ENCODE measurements around the gene PHTF2. TPM values are rescaled to one million over a fixed set of nuclear protein-coding genes. Genes with fewer than 3 reads are reported as not detected.

PHTF2 gene
- total and polyA plus RNA-seq, 10 of the 15 experiments (the other 5 are each of a cell fraction or from before 2014, with no cell fraction given) = 12.9 to 41.8 (median 27.0) TPM

GRCh38 chr7:77797734-77798393 is 709 bp upstream of the PHTF2 start (continued):
- TF ChIP-seq ELK1 (IDR thresholded peaks at IDR 0.05; ENCODE audit: low read depth, low read length) = no peak
- peak; percentile 94 for TF ChIP-seq NKRF (conservative IDR thresholded peaks at IDR 0.05)
- no peak for TF ChIP-seq MYB (IDR thresholded peaks at IDR 0.05; ENCODE audit: borderline replicate concordance, low read depth, low read length)
- no peak for TF ChIP-seq ASH2L (IDR thresholded peaks at IDR 0.05; ENCODE audit: borderline replicate concordance, low read depth)
- TF ChIP-seq SREBF2 (IDR thresholded peaks at IDR 0.05; ENCODE audit: low read length) = no peak
- 0 out of 4 replicates have a peak, but pooled peaks of 1 of the 2 experiments have one; percentile 0 for TF ChIP-seq IKZF2 (IDR thresholded peaks at IDR 0.05)
- TF ChIP-seq SP1 (IDR thresholded peaks at IDR 0.05; ENCODE audit: low read depth, low read length) = no peak
- 0 out of 2 replicates have a peak, but pooled peaks have one; percentile 27 for TF ChIP-seq HCFC1 (IDR thresholded peaks at IDR 0.05; ENCODE audit: low read length)
- TF ChIP-seq SMC3 (IDR thresholded peaks at IDR 0.05; ENCODE audit: borderline replicate concordance, low read length) = no peak
- no peak for TF ChIP-seq IRF5 (IDR thresholded peaks at IDR 0.05; ENCODE audit: borderline replicate concordance)
- peak; percentile 52 for TF ChIP-seq USF1 (IDR thresholded peaks at IDR 0.05; ENCODE audit: borderline replicate concordance, extremely low read length, insufficient read depth, low read depth, low read length)
- no peak for TF ChIP-seq ZNF207 (IDR thresholded peaks at IDR 0.05; ENCODE audit: borderline replicate concordance)
- TF ChIP-seq EP300 (IDR thresholded peaks at IDR 0.05; ENCODE audit: borderline replicate concordance in 1 of 2, control insufficient read depth in 1 of 2, low read depth in 2 of 2, low read length in 2 of 2) = 0 out of 4 replicates have a peak, but pooled peaks of 1 of the 2 experiments have one; percentile 41
- TF ChIP-seq ZBED1 (IDR thresholded peaks at IDR 0.05; ENCODE audit: borderline replicate concordance) = no peak
- no peak for TF ChIP-seq E4F1 (IDR thresholded peaks at IDR 0.05; ENCODE audit: borderline replicate concordance, partially characterized antibody)
- TF ChIP-seq NFXL1 (IDR thresholded peaks at IDR 0.05; ENCODE audit: borderline replicate concordance) = no peak
- peak; percentile 60; the same call in 1 of the 2 replicates for TF ChIP-seq RELB (IDR thresholded peaks at IDR 0.05; ENCODE audit: low read depth)
- TF ChIP-seq SMARCA5 (IDR thresholded peaks at IDR 0.05) = peak; percentile 40; the same call in 1 of the 2 replicates
- no peak for TF ChIP-seq SMAD5 (IDR thresholded peaks at IDR 0.05; ENCODE audit: low read depth)
- no peak; the same call in none of the 2 replicates for TF ChIP-seq IKZF1 (conservative IDR thresholded peaks at IDR 0.05)
